Endothelial cell of hepatic sinusoid (primary cell): Measurements from ENCODE around the gene CCDC50.

ENCODE experiments used
- in situ Hi-C: cut with HindIII; loops from 2 replicates; pipeline ENCODE4 v1.10.0; 2017; ENCODE audit warnings: low sequenced_read_pairs

The CCDC50 gene

GRCh38 chr3:191316876-191317603 lies 12.2 kb upstream of the CCDC50 start:
- in situ Hi-C loops, result no loop called here

DNA sequence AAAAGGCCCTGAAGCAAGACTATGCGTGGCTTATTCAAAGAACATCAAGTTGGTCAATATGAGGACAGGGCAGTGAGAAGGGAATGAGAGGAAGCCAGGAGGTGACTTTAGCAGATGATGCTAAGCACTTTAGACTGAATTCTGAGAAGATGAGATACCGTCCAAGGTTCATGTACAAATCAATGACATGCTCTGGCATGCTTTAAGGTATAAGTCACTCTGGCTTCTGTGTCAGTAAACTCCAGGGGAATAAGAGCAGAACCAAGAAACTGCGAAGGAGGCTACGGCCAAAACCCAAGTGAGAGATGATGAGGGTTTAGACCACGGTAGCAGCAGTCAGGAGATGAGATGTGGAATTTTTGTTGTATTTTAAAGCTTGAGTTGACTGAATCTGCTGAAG lies 8.9 kb upstream of the CCDC50 start:
- in situ Hi-C loops, result no loop called here

DNA sequence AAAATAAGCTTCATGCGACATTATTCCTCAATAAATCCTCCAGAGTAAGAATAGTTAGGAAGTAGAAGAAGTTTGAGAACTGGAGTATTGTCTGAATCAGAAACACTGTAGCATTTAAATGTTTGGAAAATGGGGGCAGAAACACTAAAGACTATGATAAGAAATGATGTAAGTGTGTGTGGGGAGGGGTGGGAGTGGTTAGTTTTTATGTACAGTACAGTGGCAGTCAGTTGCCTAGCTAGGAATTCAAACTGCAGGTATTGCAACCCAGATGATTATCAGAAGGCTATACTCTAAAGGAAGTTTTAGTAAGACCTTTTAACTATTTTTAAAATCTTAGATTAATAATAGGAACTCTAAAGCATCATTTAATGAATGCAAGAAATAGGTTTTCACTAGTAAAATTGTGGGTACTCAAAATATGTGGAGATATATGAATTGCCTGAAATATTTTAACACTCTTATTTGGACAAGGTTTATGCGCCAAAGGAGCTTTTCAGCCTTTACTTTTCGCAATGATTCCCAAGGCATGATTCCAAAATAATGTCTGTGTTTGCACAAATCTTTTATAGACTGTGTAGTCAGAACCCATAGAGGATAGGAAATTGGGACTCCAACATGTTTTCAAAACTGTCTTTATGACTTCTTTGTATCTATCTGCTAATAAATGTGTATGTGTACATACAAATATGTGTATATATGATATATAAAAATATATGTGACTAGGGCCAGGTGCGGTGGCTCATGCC lies 8.0 kb upstream of the CCDC50 start:
- in situ Hi-C loops, result no loop called here

DNA sequence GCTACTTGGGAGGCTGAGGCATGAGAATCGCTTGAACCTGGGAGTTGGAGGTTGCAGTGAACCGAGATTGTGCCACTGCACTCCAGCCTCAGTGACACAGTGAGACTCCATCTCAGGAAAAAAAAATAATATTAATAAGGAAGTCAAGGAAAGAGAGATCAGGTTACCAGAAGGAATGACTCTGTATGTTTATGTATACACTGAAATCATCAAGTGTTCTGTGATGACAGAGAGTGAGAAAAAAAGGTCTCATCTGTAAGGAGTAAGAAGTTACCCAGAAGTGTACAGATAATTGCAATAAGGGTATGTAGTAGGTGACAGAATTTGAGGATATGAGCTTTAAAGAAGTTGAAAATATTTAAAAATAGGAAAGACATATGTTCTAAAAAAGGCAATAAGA lies 4.3 kb upstream of the CCDC50 start:
- in situ Hi-C loops, result no loop called here

- in situ Hi-C loops, result no loop called here
Observed at GRCh38 chr3:191327526-191327925, 1.7 kb upstream of the CCDC50 start.

- in situ Hi-C loops, result no loop called here
Observed at GRCh38 chr3:191328383-191328961, 722 bp upstream of the CCDC50 start.

DNA sequence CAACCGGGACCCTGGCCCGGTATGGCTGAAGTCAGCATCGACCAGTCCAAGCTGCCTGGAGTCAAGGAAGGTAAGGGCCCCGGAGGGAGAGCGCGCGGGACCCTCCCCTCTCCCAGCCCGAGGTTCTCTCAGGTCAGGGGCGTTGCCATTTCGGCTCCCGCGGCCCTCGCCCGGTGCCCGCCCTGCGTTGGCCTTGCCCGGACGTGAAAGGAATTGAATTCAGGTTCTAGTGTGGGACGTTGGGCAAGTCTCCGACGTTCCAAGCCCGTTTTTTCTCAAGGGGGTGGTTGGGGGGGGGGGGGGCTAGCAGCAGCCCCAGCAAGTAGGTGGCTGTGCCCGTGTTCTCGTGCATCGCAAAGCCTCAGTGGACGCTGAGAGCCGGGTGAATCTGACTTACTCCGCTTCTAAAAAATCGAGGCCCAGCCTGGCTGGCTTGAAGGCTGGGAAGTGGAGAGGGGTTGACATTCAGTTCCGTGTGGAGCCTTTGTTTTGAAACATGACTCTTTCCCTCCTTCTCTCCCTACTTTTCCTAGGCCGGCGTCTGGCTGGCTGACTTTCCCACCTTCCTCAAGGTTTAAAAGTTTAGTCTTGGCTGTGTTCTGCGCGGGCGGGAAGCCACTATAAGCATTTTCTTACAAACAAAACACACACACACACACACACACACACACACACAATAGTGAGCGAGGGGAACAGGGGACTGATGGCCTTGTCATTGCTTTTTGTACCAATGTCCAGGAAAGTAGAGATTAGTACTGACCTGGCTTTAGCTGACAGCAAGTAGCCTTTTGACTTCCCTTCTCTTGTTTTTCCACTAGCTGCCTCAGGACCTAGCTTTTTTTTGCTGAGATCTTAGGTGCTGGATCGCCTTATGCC lies 698 bp downstream of the CCDC50 start, which contains the start of gene UTS2B:
Gene UTS2B (minus strand): TSS at position 873 of the 876 bp plus-strand sequence. CDS start 48,337 bp downstream, outside the sequence.
- in situ Hi-C loops, result no loop called here

DNA sequence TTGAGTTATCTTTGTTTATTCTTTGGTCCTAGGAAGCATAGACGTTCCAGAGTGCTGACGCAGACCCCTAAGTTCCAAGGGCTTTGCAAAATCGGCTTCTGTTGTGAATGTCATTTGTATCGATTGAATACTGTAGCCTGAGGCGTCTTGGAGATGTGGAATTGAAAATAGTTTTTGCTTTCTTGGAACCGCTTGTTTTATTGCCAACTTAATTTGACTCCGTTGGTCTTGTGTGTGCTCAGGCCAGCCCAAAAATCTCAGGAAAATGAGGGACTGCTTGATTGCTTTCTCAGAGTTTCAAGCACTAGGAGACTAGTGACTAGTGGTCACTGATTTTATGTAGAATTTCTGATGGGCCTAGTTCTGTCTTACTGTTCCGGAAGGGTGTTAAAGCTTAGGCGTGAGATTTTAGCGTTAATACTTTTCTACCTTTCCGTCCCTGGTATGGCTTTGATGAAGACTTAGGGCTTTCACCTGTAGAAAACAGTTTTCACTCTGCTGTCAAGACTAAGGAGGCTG lies 1.4 kb downstream of the CCDC50 start:
- in situ Hi-C loops, result no loop called here

DNA sequence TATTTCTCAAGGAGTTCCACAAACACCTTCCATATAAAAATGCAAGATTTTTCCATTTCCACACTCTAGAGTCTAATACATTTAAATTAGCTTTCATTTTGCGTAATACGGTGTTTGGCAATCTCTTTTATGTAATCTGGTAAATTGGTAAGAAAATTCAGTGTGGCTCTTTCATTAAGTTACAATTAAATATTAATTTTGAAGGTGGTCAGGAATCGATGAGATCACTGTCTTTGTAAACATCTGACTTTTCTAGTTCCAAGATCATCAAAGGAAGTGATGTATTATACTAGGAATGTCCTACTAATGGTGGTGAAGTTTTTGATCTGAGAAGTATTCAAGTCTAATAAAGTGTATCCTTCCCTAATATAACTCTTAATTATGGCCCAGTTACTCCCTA lies 2.2 kb downstream of the CCDC50 start:
- in situ Hi-C loops, result no loop called here

DNA sequence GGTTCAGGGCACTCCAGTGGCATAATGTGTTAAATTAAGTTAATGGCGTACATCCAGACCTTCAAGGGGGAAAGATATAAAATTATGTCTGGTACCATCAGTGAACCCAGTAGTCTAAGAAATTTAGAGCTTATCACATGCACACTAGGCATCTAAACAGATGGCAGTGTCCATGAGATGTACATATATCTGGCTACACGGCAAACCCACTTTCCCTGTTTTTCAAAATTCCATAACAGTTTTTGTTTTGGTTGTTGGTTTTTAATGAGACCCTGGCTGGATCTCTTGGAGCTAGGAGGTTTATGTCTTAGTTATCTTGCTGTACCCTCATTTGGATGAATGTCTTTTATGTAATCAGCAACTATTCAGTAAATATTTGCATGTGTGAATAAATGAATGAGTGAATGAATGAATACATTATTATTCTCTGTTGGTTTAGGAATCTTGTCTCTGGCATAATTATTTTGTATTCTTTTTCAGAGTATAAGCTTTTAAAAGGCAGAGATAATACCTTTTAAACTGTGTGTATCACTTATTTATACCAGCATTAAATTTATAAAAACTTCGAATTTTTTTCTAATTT lies 4.2 kb downstream of the CCDC50 start:
- in situ Hi-C loops, result no loop called here

DNA sequence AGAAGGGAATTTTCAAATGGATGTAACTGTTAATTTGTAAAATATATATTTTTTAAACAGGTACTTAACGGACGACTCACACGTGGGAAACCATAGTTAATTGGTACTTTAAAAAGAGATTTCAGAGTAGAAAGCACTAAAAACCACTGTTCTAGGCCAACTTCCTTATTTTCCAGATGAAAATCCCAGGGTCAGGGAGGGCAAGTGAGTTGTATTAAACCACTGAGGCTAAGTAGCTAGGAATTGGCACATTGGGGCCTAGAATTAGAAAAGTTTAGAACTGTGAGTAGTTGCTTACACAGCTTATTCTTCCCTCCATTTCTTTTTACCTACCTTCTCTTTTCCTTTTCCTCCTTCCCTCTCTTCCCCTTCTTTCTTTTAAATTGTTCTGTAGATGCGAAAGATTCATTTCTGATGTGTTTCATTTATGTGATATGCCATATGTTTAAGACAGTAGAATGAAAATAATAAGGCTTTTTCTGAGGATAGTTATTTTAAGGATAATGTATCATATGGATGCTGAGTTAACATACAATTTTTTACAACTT lies 5.2 kb downstream of the CCDC50 start:
- in situ Hi-C loops, result no loop called here

DNA sequence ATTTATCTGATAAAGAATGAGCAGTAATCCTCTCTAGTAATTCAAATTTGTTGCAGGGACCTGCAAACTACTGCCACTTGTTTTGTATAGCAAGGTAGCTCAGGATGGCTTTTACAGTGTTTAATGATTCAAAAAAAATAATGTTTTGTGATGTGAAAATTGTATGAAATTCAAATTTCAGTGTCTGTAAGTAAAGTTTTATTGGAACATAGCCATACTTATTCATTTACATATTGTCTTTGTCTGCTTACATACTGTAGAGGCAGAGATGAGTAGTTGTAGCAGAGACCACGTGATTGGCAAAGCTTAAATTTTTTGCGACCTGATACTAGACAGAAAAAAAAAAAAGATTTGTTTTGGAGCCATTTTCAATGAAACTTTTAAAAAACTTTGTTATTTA lies 7.6 kb downstream of the CCDC50 start:
- in situ Hi-C loops, result no loop called here

- in situ Hi-C loops, result no loop called here
Observed at GRCh38 chr3:191338177-191338488, 8.9 kb downstream of the CCDC50 start.

DNA sequence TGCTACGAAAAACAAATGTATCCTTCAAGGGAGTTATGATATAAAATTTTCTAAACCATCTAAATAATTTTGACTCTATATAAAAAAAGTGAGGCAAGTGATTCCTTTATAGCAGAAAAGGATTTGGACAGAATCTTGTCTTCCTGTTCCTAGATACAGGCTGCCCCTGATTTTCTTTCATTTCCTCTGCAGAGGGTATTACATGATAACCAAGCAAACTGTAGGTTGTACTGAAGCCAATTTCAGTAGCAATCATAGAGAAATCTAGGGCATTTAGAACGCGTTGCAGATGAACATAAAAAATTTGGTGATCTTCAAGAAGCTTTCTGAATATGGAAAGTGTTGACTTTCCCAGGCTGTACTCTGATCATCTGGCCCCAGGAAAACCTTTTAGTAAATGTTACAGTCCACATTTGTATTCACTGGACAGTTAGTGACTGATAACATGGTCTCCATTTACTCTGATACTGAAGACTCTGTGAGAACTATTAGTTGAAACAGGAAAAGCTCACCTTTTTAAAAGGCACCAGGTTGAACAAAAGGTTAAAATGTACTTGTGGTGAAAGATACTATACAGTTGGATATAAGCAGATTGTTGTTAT lies 10.2 kb downstream of the CCDC50 start:
- in situ Hi-C loops, result no loop called here

- in situ Hi-C loops, result no loop called here
Observed at GRCh38 chr3:191340351-191340750, 11.2 kb downstream of the CCDC50 start.

GRCh38 chr3:191340966-191341365 lies 11.8 kb downstream of the CCDC50 start:
- in situ Hi-C loops, result no loop called here

DNA sequence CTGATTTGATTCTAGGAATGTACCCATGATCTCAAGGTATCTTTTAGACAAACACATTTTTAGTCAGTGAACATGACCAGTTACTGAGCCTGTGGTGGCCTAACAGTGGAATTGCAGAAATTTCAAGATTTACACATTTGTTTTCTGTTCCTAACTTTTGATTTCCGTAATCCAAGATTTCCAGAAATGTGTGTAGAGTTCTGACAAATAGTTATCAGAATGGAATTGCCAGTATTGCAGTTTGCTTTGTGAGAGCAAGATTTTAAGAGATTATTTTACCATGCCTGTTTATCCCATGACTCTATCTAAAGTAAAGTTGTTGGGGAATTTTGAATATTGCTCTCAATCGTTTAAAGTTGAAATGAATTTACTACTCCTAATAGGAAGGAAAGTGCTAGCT lies 12.8 kb downstream of the CCDC50 start:
- in situ Hi-C loops, result no loop called here

- in situ Hi-C loops, result no loop called here
Observed at GRCh38 chr3:191342411-191342810, 13.2 kb downstream of the CCDC50 start.

GRCh38 chr3:191343115-191343514 lies 13.9 kb downstream of the CCDC50 start:
- in situ Hi-C loops, result no loop called here

- in situ Hi-C loops, result no loop called here
Observed at GRCh38 chr3:191343913-191344312, 14.7 kb downstream of the CCDC50 start.
